Brain microvascular endothelial cell (primary cell): Measurements from ENCODE around the gene FCN3.
A peak's percentile ranks its signal among the peaks of the same experiment; 100 is the strongest.

Experiments
- DNase-seq: peaks from one replicate; pipeline ENCODE4 v3.0.0-alpha.2; 2020
- H3K27ac ChIP-seq: fragments of 250-450 bp; sonication (Bioruptor Pico); 2 replicates; pipeline ENCODE4 v1.5.1; 2020; ENCODE audit warnings: mild to moderate bottlenecking, moderate library complexity
- H3K27me3 ChIP-seq: fragments of 250-450 bp; sonication (Bioruptor Pico); replicated peaks from 2 replicates; pipeline ENCODE4 v1.5.1; 2020; ENCODE audit warnings: mild to moderate bottlenecking
- H3K36me3 ChIP-seq: fragments of 250-450 bp; sonication (Bioruptor Pico); replicated peaks from 2 replicates; pipeline ENCODE4 v1.5.1; 2020; ENCODE audit warnings: mild to moderate bottlenecking
- H3K4me3 ChIP-seq: 2 replicates; pipeline ENCODE4 v1.5.1; 2011; ENCODE audit warnings: low read depth, mild to moderate bottlenecking, control low read depth, low read length, moderate library complexity
- in situ Hi-C: cut with HindIII; loops from 2 replicates; pipeline ENCODE4 v1.10.0; 2017; ENCODE audit warnings: low sequenced_read_pairs, low pct_ligation_motif_present
- TF ChIP-seq, protein P1 (sequence below): IDR thresholded peaks from 2 replicates; pipeline ENCODE4 v1.5.1; 2011; ENCODE audit warnings: low read depth, mild to moderate bottlenecking, moderate library complexity, low read length, control low read depth, inconsistent platforms; ENCODE audit errors: missing control alignments

Gene FCN3

DNA sequence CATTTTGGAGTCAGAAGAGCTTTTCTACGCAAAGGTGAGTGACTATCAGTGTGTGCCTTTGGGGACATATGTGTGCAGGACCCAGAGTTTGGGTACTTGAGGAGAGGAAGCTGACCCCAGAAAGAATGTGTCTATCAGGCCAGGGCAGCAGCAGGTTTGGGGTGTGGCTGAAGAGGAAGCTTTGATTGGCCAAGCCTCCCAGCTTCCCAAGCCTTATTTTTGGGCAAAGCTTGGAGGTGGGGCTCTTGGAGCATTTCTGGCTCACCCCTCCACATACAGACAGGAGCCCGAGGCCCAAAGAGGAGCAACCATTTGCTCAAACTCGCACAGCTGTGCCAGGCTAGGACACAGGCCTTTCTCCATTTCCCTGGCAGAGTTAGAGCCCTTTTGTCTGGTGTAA is 22.5 kb upstream of the FCN3 start:
- no peak for DNase-seq
- TF ChIP-seq, protein P1, sequence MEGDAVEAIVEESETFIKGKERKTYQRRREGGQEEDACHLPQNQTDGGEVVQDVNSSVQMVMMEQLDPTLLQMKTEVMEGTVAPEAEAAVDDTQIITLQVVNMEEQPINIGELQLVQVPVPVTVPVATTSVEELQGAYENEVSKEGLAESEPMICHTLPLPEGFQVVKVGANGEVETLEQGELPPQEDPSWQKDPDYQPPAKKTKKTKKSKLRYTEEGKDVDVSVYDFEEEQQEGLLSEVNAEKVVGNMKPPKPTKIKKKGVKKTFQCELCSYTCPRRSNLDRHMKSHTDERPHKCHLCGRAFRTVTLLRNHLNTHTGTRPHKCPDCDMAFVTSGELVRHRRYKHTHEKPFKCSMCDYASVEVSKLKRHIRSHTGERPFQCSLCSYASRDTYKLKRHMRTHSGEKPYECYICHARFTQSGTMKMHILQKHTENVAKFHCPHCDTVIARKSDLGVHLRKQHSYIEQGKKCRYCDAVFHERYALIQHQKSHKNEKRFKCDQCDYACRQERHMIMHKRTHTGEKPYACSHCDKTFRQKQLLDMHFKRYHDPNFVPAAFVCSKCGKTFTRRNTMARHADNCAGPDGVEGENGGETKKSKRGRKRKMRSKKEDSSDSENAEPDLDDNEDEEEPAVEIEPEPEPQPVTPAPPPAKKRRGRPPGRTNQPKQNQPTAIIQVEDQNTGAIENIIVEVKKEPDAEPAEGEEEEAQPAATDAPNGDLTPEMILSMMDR = no peak
- in situ Hi-C loops = no loop called here
- Histone ChIP-seq H3K27me3 (no peaks in the 10 kb centered on the region), H3K36me3 (no peaks in the 10 kb centered on the region), H3K27ac (no peak overlapping the region), H3K4me3 (no peak overlapping the region)

DNA sequence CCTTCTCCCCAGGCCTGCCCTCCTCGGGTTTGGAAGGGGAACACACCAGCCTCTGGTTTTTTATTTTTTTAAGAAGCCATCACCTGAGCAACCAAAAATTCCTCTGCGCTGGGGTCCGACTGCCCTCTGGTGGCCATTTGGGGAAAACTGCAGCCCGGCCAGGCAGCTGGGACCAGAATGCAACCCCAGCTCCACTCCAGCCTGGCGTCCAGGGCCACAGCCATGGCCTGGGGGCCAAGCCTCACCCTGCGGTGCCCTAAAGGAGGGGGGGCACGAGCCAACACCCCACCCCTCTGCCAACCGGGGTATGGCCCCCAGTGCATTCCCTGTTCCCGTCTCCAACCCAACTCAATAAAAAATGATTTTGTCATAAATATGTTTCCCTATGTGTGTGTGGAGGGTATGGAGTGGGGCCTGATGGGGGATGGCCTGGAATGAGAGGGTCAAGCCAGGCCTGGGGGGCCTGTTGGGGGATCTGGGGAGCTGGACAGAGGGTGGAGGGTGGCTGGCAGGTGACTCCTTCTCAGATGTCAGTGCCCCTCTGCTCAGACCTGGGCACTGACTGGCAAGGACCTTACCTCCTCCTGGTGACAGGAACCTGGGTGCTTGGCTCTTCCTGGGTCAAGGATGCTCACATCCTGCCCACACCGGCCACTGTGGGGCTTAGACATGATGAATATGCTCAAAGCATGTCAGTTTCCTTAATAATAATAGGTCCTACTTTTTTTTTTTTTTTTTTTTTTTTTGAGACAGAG is 21.0 kb upstream of the FCN3 start:
- DNase-seq = peak; percentile 48
- H3K27ac ChIP-seq = no peak overlapping the region
- TF ChIP-seq, protein P1 = peak; percentile 93
- in situ Hi-C loops = no loop called here
- no peaks in the 10 kb centered on the region for H3K27me3 ChIP-seq
- no peaks in the 10 kb centered on the region for H3K36me3 ChIP-seq
- H3K4me3 ChIP-seq = no peak overlapping the region

DNA sequence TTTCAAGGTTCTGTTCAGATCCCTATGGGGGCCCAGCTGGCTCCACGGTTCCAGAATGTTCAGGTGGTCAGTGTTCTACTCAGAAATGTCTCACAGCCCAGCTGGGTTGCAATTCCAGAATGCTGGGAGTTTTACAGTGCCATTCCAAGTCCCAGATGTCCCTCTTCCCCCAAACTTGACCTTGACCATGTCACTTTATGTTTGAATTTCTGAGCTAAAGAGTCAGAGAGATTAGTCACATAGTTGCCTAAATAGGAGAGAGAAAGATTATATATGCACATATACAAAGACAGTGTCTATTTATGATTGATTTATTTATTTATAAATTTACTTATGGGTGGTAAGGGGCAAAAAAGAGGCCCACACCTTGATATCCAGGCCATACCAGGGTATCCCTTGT is 20.3 kb upstream of the FCN3 start:
- Histone ChIP-seq H3K36me3 (no peaks in the 10 kb centered on the region), H3K27me3 (no peaks in the 10 kb centered on the region), H3K4me3 (no peak overlapping the region), H3K27ac (no peak overlapping the region)
- in situ Hi-C loops = no loop called here
- TF ChIP-seq, protein P1 = no peak
- no peak for DNase-seq

DNA sequence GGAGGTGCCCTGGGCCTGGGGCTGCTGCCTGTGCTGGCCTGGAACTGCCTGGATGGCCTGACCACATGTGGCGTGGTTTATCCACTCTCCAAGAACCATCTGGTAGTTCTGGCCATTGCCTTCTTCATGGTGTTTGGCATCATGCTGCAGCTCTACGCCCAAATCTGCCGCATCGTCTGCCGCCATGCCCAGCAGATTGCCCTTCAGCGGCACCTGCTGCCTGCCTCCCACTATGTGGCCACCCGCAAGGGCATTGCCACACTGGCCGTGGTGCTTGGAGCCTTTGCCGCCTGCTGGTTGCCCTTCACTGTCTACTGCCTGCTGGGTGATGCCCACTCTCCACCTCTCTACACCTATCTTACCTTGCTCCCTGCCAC is 19.6 kb upstream of the FCN3 start:
- in situ Hi-C loops = no loop called here
- no peak overlapping the region for H3K4me3 ChIP-seq
- no peaks in the 10 kb centered on the region for H3K27me3 ChIP-seq
- no peaks in the 10 kb centered on the region for H3K36me3 ChIP-seq
- H3K27ac ChIP-seq = no peak overlapping the region
- DNase-seq = no peak
- TF ChIP-seq, protein P1 = no peak

DNA sequence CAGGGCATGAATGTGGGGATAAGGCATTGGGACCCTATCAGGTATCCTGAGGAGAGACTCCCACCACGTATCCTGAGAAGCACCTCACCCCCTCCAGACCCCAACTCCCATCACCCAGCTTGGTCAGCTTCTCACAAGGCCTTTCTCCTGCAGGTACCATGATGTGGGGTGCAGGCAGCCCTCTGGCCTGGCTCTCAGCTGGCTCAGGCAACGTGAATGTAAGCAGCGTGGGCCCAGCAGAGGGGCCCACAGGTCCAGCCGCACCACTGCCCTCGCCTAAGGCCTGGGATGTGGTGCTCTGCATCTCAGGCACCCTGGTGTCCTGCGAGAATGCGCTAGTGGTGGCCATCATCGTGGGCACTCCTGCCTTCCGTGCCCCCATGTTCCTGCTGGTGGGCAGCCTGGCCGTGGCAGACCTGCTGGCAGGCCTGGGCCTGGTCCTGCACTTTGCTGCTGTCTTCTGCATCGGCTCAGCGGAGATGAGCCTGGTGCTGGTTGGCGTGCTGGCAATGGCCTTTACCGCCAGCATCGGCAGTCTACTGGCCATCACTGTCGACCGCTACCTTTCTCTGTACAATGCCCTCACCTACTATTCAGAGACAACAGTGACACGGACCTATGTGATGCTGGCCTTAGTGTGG is 19.1 kb upstream of the FCN3 start:
- Histone ChIP-seq H3K36me3 (no peaks in the 10 kb centered on the region), H3K4me3 (no peak overlapping the region), H3K27ac (no peak overlapping the region), H3K27me3 (no peaks in the 10 kb centered on the region)
- TF ChIP-seq, protein P1 = no peak
- DNase-seq = no peak
- in situ Hi-C loops = no loop called here
